BE2C (cell line): ENCODE data around the gene IRF7.

Source experiments
- DNase-seq: peaks from one replicate; pipeline ENCODE4 v3.0.0-alpha.2; 2020
- H3K27me3 ChIP-seq: fragments of 250-450 bp; sonication (Bioruptor Pico); 2 replicates; pipeline ENCODE4 v1.5.1; 2020; ENCODE audit warnings: mild to moderate bottlenecking
- H3K36me3 ChIP-seq: fragments of 250-450 bp; sonication (Bioruptor Pico); 2 replicates; pipeline ENCODE4 v1.5.1; 2020; ENCODE audit warnings: mild to moderate bottlenecking
- H3K4me1 ChIP-seq: fragments of 250-450 bp; sonication (Bioruptor Pico); 2 replicates; pipeline ENCODE4 v1.5.1; 2020
- H3K4me3 ChIP-seq: 2 replicates; pipeline ENCODE4 v1.5.1; 2011; ENCODE audit warnings: low read depth, low read length
- H3K9me3 ChIP-seq: fragments of 250-450 bp; sonication (Bioruptor Pico); 2 replicates; pipeline ENCODE4 v1.5.1; 2020
- CTCF ChIP-seq: IDR thresholded peaks from 2 replicates; pipeline ENCODE4 v1.5.1; 2012; ENCODE audit warnings: mild to moderate bottlenecking, low read depth, low read length

IRF7 gene

GRCh38 chr11:624705-625635 lies 9.2 kb upstream of the IRF7 start, which contains the start of gene CDHR5:
Gene CDHR5 (minus strand): TSS chr11:624955. CDS start chr11:624902, 53 bp downstream.
- H3K9me3 ChIP-seq = no peaks in the 10 kb centered on the region
- H3K27me3 ChIP-seq = no peaks in the 10 kb centered on the region
- DNase-seq = no peak
- H3K36me3 ChIP-seq = no peaks in the 10 kb centered on the region
- TF ChIP-seq CTCF = no peak
- H3K4me3 ChIP-seq = no peak within 1 kb of the TSS
- H3K4me1 ChIP-seq = no peaks in the 10 kb centered on the region

GRCh38 chr11:623999-624704 lies 8.4 kb upstream of the IRF7 start:
- H3K36me3 ChIP-seq = no peaks in the 10 kb centered on the region
- no peaks in the 10 kb centered on the region for H3K4me1 ChIP-seq
- no peak for DNase-seq
- H3K9me3 ChIP-seq = no peaks in the 10 kb centered on the region
- TF ChIP-seq CTCF = no peak
- no peaks in the 10 kb centered on the region for H3K27me3 ChIP-seq
- H3K4me3 ChIP-seq = no peak overlapping the region

- Histone ChIP-seq H3K9me3 (no peaks in the 10 kb centered on the region), H3K27me3 (no peaks in the 10 kb centered on the region), H3K36me3 (no peaks in the 10 kb centered on the region), H3K4me3 (no peak overlapping the region), H3K4me1 (no peaks in the 10 kb centered on the region)
- TF ChIP-seq CTCF = no peak
- DNase-seq = no peak
Measured at GRCh38 chr11:623349-623869, 7.7 kb upstream of the IRF7 start.

- no peak for TF ChIP-seq CTCF
- Histone ChIP-seq H3K36me3 (no peaks in the 10 kb centered on the region), H3K27me3 (no peaks in the 10 kb centered on the region), H3K4me3 (no peak overlapping the region), H3K4me1 (no peaks in the 10 kb centered on the region), H3K9me3 (no peaks in the 10 kb centered on the region)
- DNase-seq = no peak
Measured at GRCh38 chr11:621838-622237, 6.1 kb upstream of the IRF7 start.

GRCh38 chr11:620935-621814 lies 5.4 kb upstream of the IRF7 start:
- Histone ChIP-seq H3K36me3 (no peaks in the 10 kb centered on the region), H3K27me3 (no peaks in the 10 kb centered on the region), H3K4me3 (no peak overlapping the region), H3K4me1 (no peaks in the 10 kb centered on the region), H3K9me3 (no peaks in the 10 kb centered on the region)
- DNase-seq = no peak
- TF ChIP-seq CTCF = no peak
